ENCODE data around the gene IFNAR2.
"Not testable (repeated sequence)": the region's sequence is repeated elsewhere in the genome, so short reads cannot be mapped to it uniquely, and the experiment has no call there.

DNA sequence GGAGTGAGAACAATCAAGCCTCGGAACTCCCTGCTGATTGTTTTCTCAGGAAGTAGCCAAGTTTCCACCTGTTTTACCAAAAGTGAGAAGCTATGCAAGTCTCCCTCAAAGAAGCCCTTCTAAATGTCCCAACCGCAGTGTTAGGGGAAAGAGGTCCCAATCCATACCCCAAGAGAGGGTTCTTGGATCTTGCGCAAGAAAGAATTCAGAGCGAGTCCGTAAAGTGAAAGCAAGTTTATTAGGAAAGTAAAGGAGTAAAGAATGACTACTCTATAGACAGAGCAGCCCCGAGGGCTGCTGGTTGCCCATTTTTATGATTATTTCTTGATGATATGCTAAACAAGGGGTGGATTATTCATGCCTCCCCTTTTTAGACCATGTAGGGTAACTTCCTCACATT, 23.6 kb downstream of the IFNAR2 start:
- TF ChIP-seq, protein P1, sequence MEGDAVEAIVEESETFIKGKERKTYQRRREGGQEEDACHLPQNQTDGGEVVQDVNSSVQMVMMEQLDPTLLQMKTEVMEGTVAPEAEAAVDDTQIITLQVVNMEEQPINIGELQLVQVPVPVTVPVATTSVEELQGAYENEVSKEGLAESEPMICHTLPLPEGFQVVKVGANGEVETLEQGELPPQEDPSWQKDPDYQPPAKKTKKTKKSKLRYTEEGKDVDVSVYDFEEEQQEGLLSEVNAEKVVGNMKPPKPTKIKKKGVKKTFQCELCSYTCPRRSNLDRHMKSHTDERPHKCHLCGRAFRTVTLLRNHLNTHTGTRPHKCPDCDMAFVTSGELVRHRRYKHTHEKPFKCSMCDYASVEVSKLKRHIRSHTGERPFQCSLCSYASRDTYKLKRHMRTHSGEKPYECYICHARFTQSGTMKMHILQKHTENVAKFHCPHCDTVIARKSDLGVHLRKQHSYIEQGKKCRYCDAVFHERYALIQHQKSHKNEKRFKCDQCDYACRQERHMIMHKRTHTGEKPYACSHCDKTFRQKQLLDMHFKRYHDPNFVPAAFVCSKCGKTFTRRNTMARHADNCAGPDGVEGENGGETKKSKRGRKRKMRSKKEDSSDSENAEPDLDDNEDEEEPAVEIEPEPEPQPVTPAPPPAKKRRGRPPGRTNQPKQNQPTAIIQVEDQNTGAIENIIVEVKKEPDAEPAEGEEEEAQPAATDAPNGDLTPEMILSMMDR (conservative IDR thresholded peaks at IDR 0.05; ENCODE audit: low read length) = not testable (repeated sequence)
- not testable (repeated sequence) for TF ChIP-seq EZH2phosphoT487 (IDR thresholded peaks at IDR 0.05; ENCODE audit: borderline replicate concordance, low read depth, low read length)

All from OCI-LY7 (cell line).